Heart left ventricle (tissue), 16 donors: Measurements from ENCODE around the gene SH3TC1. TPM values are rescaled to one million over a fixed set of nuclear protein-coding genes. Genes with fewer than 3 reads are reported as not detected.

ENCODE experiments used
- ATAC-seq, 4 donors: fragments of 200-7000 bp; cut with Tn5 transposase; one replicate each; pipeline ENCODE4 v1.9.1; 2020 to 2022; ENCODE audit warnings: moderate library complexity in 4 of 4, mild to moderate bottlenecking in 3 of 4, moderate number of reproducible peaks in 1 of 4
- DNase-seq, 5 donors: peaks; one replicate each; pipeline ENCODE4 v3.0.0-alpha.2; 2020
- H3K27ac ChIP-seq, 12 donors: fragments of 200-600 bp; sonication (generic) in 4 of 12; one replicate each; pipeline versions ENCODE4 v1.5.0 to v1.8.0; 2016 to 2022; ENCODE audit warnings: mild to moderate bottlenecking in 2 of 12
- H3K27me3 ChIP-seq, 9 donors: fragments of 200-600 bp; sonication (generic) in 2 of 9; one replicate each; pipeline versions ENCODE4 v1.5.1 to v1.8.0; 2016 to 2022; ENCODE audit warnings: mild to moderate bottlenecking in 3 of 9
- H3K36me3 ChIP-seq, 9 donors: fragments of 200-600 bp; sonication (generic) in 2 of 9; one replicate each; pipeline versions ENCODE4 v1.5.0 to v1.8.0; 2018 to 2022; ENCODE audit warnings: mild to moderate bottlenecking in 2 of 9
- H3K4me1 ChIP-seq, 12 donors: fragments of 200-600 bp; sonication (generic) in 4 of 12; one replicate each; pipeline versions ENCODE4 v1.5.0 to v1.8.0; 2016 to 2022; ENCODE audit warnings: mild to moderate bottlenecking in 3 of 12
- H3K4me3 ChIP-seq, 12 donors: fragments of 200-600 bp; sonication (generic) in 4 of 12; one replicate each; pipeline versions ENCODE4 v1.5.0 to v1.8.0; 2017 to 2022; ENCODE audit warnings: mild to moderate bottlenecking in 9 of 12, moderate library complexity in 4 of 12
- H3K9me3 ChIP-seq, 12 donors: fragments of 200-600 bp; sonication (generic) in 4 of 12; one replicate each; pipeline versions ENCODE4 v1.5.0 to v1.8.0; 2016 to 2022; ENCODE audit warnings: mild to moderate bottlenecking in 1 of 12
- CTCF ChIP-seq, 12 donors: fragments of 200-600 bp; sonication (generic) in 4 of 12; IDR thresholded peaks; one replicate each; pipeline versions ENCODE4 v1.5.0 to v1.8.0; 2018 to 2022; ENCODE audit warnings: antibody characterized with exemption in 12 of 12, mild to moderate bottlenecking in 5 of 12
- POLR2A ChIP-seq, 2 donors: fragments of 450-650 bp; IDR thresholded peaks; one replicate each; pipeline ENCODE4 v1.6.1; 2017; ENCODE audit warnings: antibody characterized with exemption in 2 of 2, mild to moderate bottlenecking in 2 of 2, moderate library complexity in 2 of 2
- WGBS, 4 donors: extraction: QIAGEN DNeasy Blood & Tissue Kit in 2 of 4; methylation state at CpG; one replicate each; pipeline versions ENCODE4 v1.1.5 to v1.1.7; 2013 to 2018; 5-methylcytosine and 5-hydroxymethylcytosine counted together
- intact Hi-C, 10 donors: fragments of 100-400 bp; cut with DNase I; formaldehyde crosslinking; loops; one replicate each; pipeline versions ENCODE4 v1.11.1 to v1.14.2; 2022
- polyA plus RNA-seq, 2 donors: library from polyadenylated mRNA; stranded (reverse); fragments of 200-250 nt; gene quantifications; one replicate each; pipeline ENCODE4 v1.2.3, GENCODE V29; 2013
- total RNA-seq, 9 donors: library from RNA; depleted of rRNA in 2 of 9; stranded (reverse); fragments of >200 nt in 2 of 9; fragmentation: NEBNext Ultra II Directional in 3 of 9; extraction: Animal tissue kit (Norgen Biotek cat#: 25700) in 3 of 9; gene quantifications; one replicate each; pipeline versions ENCODE4 v1.1.0 to v1.2.4, GENCODE V29; 2016 to 2023
- donor health status: ischemic (EF 13 %, LVEDD 7.1; RV severe dilation, severe dysfunction).
- donor health status: healthy with polysubstance abuse.
- donor health status: DM: no; HTN: yes; CAD: no.
- donor health status: DM: no; HTN: no; CAD: no.
- donor health status: ischemic (EF 25% LVEDD 6.9; RV normal size, moderate dysfunction).
- donor health status: ischemic (EF 25% LVEDD 5.7; RV mildly dilated, moderate dysfunction).
- donor health status: healthy.
- donor health status: DM: yes; HTN: yes; CAD: no.
- donor health status: ischemic (EF 35%, LVEDD 5.7; RV mildly dilated, moderate dysfunction).
- donor health status: nonischemic (EF 11% LVEDD 7.7; RV severe dilation, severe dysfunction).
- donor health status: DM: yes; HTN: yes; CAD: no.
- donor health status: PGD.
- donor health status: ischemic (EF 29% LVEDD 5.4; RV normal size, mild dysfunction).
- donor health status: nonischemic (EF 23%, LVEDD 6.1; RV moderate dilation, normal function).

The SH3TC1 gene
- total and polyA plus RNA-seq, 11 donors: 5.8 to 45.9 (median 10.9) TPM

GRCh38 chr4:8232748-8233147 lies 33.7 kb downstream of the SH3TC1 start:
- H3K36me3 ChIP-seq: peaks cover 0 to 70% (median 24%) of the 10 kb centered on the region in 9 donors
- no peak for DNase-seq
- WGBS, 4 donors: 94 to 98% (median 96%) methylated on average over 6 to 11 of the region's 11 CpGs

GRCh38 chr4:8233672-8234484 lies 34.8 kb downstream of the SH3TC1 start:
- DNase-seq: no peak
- ATAC-seq: no peak
- Histone ChIP-seq H3K4me1 (peaks cover 0 to 3% (median 0%) of the 10 kb centered on the region in 12 donors), H3K27ac (no peak overlapping the region), H3K27me3 (no peaks in the 10 kb centered on the region), H3K9me3 (no peaks in the 10 kb centered on the region), H3K36me3 (peaks cover 0 to 75% (median 24%) of the 10 kb centered on the region in 9 donors), H3K4me3 (no peak overlapping the region)
- WGBS, 4 donors: 94 to 96% (median 95%) methylated on average over 4 of the region's 4 CpGs
- TF ChIP-seq POLR2A (IDR thresholded peaks at IDR 0.05): no peak
- no peak for TF ChIP-seq CTCF (IDR thresholded peaks at IDR 0.05)
- intact Hi-C loops: no loop called here

More at GRCh38 chr4:8232748-8233147, 33.7 kb downstream of the SH3TC1 start:
- no peak overlapping the region for H3K4me3 ChIP-seq
- H3K27ac ChIP-seq: no peak overlapping the region
- no peak for ATAC-seq
- H3K9me3 ChIP-seq: no peaks in the 10 kb centered on the region
- no peaks in the 10 kb centered on the region for H3K27me3 ChIP-seq
- intact Hi-C loops: no loop called here
- H3K4me1 ChIP-seq: peaks cover 0 to 14% (median 9%) of the 10 kb centered on the region in 12 donors
- TF ChIP-seq POLR2A (IDR thresholded peaks at IDR 0.05) (no peak), CTCF (IDR thresholded peaks at IDR 0.05) (no peak)

- intact Hi-C loops: loop anchor here in 2 of 10 donors (5.0 kb wide), 1 partner anchor 57 kb away; no protein-coding TSS in a partner anchor
- WGBS, 4 donors: 97 to 100% (median 99%) methylated on average over 1 of the region's 1 CpG
These were observed 35.6 kb downstream of the SH3TC1 start for GRCh38 chr4:8234715-8235114.

More at GRCh38 chr4:8234715-8235114, 35.6 kb downstream of the SH3TC1 start:
- Histone ChIP-seq H3K9me3 (no peaks in the 10 kb centered on the region), H3K36me3 (peaks cover 0 to 77% (median 24%) of the 10 kb centered on the region in 9 donors), H3K4me1 (no peaks in the 10 kb centered on the region), H3K27ac (no peak overlapping the region), H3K4me3 (no peak overlapping the region), H3K27me3 (no peaks in the 10 kb centered on the region)
- no peak for ATAC-seq
- DNase-seq: no peak
- TF ChIP-seq POLR2A (IDR thresholded peaks at IDR 0.05) (no peak), CTCF (IDR thresholded peaks at IDR 0.05) (no peak)
